Activated T-cell treated with anti-CD3 and anti-CD28 coated beads, Interleukin-2, amount 50 U/mL, for 48 hours (primary cell): ENCODE results near the gene ZFAND3.
"Not testable (repeated sequence)": the region's sequence is repeated elsewhere in the genome, so short reads cannot be mapped to it uniquely, and the experiment has no call there.

Experiments used
- DNase-seq, 2 experiments: peaks; one replicate each; pipeline ENCODE4 v3.0.0-alpha.2; 2020

Gene ZFAND3

GRCh38 chr6:37940074-37940847 is 120.7 kb downstream of the ZFAND3 start:
- DNase-seq: no peak

GRCh38 chr6:37941871-37942270 is 122.3 kb downstream of the ZFAND3 start:
- DNase-seq: no peak

GRCh38 chr6:37942606-37943376 is 123.3 kb downstream of the ZFAND3 start:
- DNase-seq: no peak

- DNase-seq: no peak
These were observed 124.0 kb downstream of the ZFAND3 start for GRCh38 chr6:37943436-37944058.

- DNase-seq: no peak
These were observed 126.5 kb downstream of the ZFAND3 start for GRCh38 chr6:37946057-37946456.

- DNase-seq: no peak
These were observed 127.9 kb downstream of the ZFAND3 start for GRCh38 chr6:37947468-37947867.

GRCh38 chr6:37948584-37948983 is 129.1 kb downstream of the ZFAND3 start:
- not testable (repeated sequence) for DNase-seq

GRCh38 chr6:37952027-37952426 is 132.5 kb downstream of the ZFAND3 start:
- DNase-seq: no peak

- no peak for DNase-seq
These were observed 135.3 kb downstream of the ZFAND3 start for GRCh38 chr6:37954791-37955190.

- no peak for DNase-seq
These were observed 137.3 kb downstream of the ZFAND3 start for GRCh38 chr6:37956711-37957275.

GRCh38 chr6:37959061-37959460 is 139.5 kb downstream of the ZFAND3 start:
- DNase-seq: no peak

GRCh38 chr6:37960139-37960935 is 140.8 kb downstream of the ZFAND3 start:
- no peak for DNase-seq

- peak; percentile 29 to 33 for DNase-seq
These were observed 143.1 kb downstream of the ZFAND3 start for GRCh38 chr6:37962481-37963080.

GRCh38 chr6:37965964-37966676 is 146.6 kb downstream of the ZFAND3 start:
- no peak for DNase-seq

GRCh38 chr6:37966801-37967200 is 147.3 kb downstream of the ZFAND3 start:
- DNase-seq: no peak

GRCh38 chr6:37967651-37968050 is 148.1 kb downstream of the ZFAND3 start:
- DNase-seq: no peak

- no peak for DNase-seq
These were observed 151.7 kb downstream of the ZFAND3 start for GRCh38 chr6:37971266-37971665.

GRCh38 chr6:37971711-37972390 is 152.3 kb downstream of the ZFAND3 start:
- no peak for DNase-seq

- DNase-seq: no peak
These were observed 153.6 kb downstream of the ZFAND3 start for GRCh38 chr6:37972994-37973757.

- DNase-seq: no peak
These were observed 154.9 kb downstream of the ZFAND3 start for GRCh38 chr6:37974381-37974780.
